A549 (cell line): ENCODE data around the gene FOSL1. TPM values are rescaled to one million over a fixed set of nuclear protein-coding genes. Genes with fewer than 3 reads are reported as not detected.

Source experiments
- ATAC-seq, 2 experiments: fragments of 200-7000 bp in 1 of 2; fragments of >200 bp in 1 of 2; cut with Nextera tagmentation in 1 of 2; cut with Tn5 transposase in 1 of 2; 3 replicates each; pipeline versions ENCODE4 v1.8.0 to v1.9.1; 2018 to 2020; ENCODE audit warnings: mild to moderate bottlenecking in 1 of 2, moderate library complexity in 1 of 2
- CTCF ChIA-PET: fragments of 300-600 bp; sonication (Branson Sonifier 250); formaldehyde crosslinking; extraction: SDS; loops from one replicate; lab custom pipeline; 2021; ENCODE audit warnings: antibody characterized with exemption, inconsistent platforms; lab: Yijun Ruan, JAX
- POLR2A ChIA-PET: fragments of 350-600 bp; formaldehyde crosslinking; extraction: SDS; loops from one replicate; lab custom pipeline; 2021; ENCODE audit warnings: antibody characterized with exemption, inconsistent platforms; lab: Yijun Ruan, JAX
- DNase-seq, 2 experiments: peaks; one replicate each; pipeline versions ENCODE4 v3.0.0 to v3.0.0-alpha.2; 2011 to 2016; ENCODE audit warnings: low read depth in 1 of 2, low spot score in 1 of 2
- FAIRE-seq: peaks from 2 replicates; lab custom pipeline; 2011; peaks lifted over from hg19 to GRCh38; lab: Jason Lieb, UNC
- H3K27ac ChIP-seq, 2 experiments: fragments of >200 bp; sonication (Bioruptor Twin); formaldehyde crosslinking; 3 replicates each; pipeline ENCODE4 v1.5.1; 2016 to 2017
- H3K4me1 ChIP-seq: fragments of >200 bp; sonication (Bioruptor Twin); formaldehyde crosslinking; 3 replicates; pipeline ENCODE4 v1.6.1; 2016
- H3K4me2 ChIP-seq: fragments of >200 bp; sonication (Bioruptor Twin); formaldehyde crosslinking; 3 replicates; pipeline ENCODE4 v1.6.1; 2016
- H3K4me3 ChIP-seq: fragments of >200 bp; sonication (Bioruptor Twin); formaldehyde crosslinking; 3 replicates; pipeline ENCODE4 v1.5.1; 2016
- H3K9me3 ChIP-seq: fragments of >200 bp; sonication (Bioruptor Twin); formaldehyde crosslinking; 3 replicates; pipeline ENCODE4 v1.6.1; 2016
- BHLHE40 ChIP-seq: IDR thresholded peaks from 2 replicates; pipeline ENCODE4 v1.6.1; 2012; ENCODE audit warnings: low read depth, low read length, inconsistent platforms
- GATA3 ChIP-seq: IDR thresholded peaks from 2 replicates; pipeline ENCODE4 v1.6.1; 2012; ENCODE audit warnings: borderline replicate concordance
- JUN ChIP-seq, 2 experiments: fragments of >200 bp; sonication (Bioruptor Twin); formaldehyde crosslinking; IDR thresholded peaks; 2 replicates in 1 of 2; 3 replicates in 1 of 2; pipeline ENCODE4 v1.6.1; 2016 to 2017
- KDM5A ChIP-seq: fragments of 200-600 bp; sonication (generic); IDR thresholded peaks from 2 replicates; pipeline ENCODE4 v1.6.1; 2016; ENCODE audit warnings: antibody characterized with exemption, mild to moderate bottlenecking
- MAFK ChIP-seq: fragments of 450-650 bp; IDR thresholded peaks from 2 replicates; pipeline ENCODE4 v1.6.1; 2014; ENCODE audit not compliant: partially characterized antibody
- POLR2AphosphoS2 ChIP-seq: conservative IDR thresholded peaks from 2 replicates; pipeline ENCODE4 v1.6.1; 2012; ENCODE audit warnings: low read length, improper control_type of control experiment, inconsistent platforms
- RAD21 ChIP-seq, 2 experiments: fragments of >200 bp in 1 of 2; sonication (Bioruptor Twin) in 1 of 2; formaldehyde crosslinking in 1 of 2; IDR thresholded peaks in 1 of 2; conservative IDR thresholded peaks in 1 of 2; 2 replicates in 1 of 2; 3 replicates in 1 of 2; pipeline ENCODE4 v1.6.1; 2012 to 2018; ENCODE audit warnings: inconsistent platforms in 1 of 2
- RCOR1 ChIP-seq: fragments of 150-350 bp; IDR thresholded peaks from 2 replicates; pipeline ENCODE4 v1.6.1; 2014; ENCODE audit warnings: antibody characterized with exemption, low read length, low read depth
- RNF2 ChIP-seq: fragments of 200-600 bp; sonication (generic); IDR thresholded peaks from 2 replicates; pipeline ENCODE4 v1.6.1; 2016; ENCODE audit warnings: low read depth, mild to moderate bottlenecking, antibody characterized with exemption, moderate library complexity, borderline replicate concordance
- SREBF2 ChIP-seq: fragments of 450-650 bp; IDR thresholded peaks from 2 replicates; pipeline ENCODE4 v1.6.1; 2014; ENCODE audit warnings: mild to moderate bottlenecking, moderate library complexity
- whole genome bisulfite sequencing: methylation state at CpG from one replicate; pipeline ENCODE4 v1.1.6; 2017; ENCODE audit errors: missing lambda C conversion rate; 5-methylcytosine and 5-hydroxymethylcytosine counted together
- polyA plus RNA-seq, 4 experiments: library from polyadenylated mRNA; depleted of rRNA in 3 of 4; stranded (reverse); fragments of >200 nt; fragmentation: RNase III in 1 of 4; extraction: RNeasy Plus Mini Kit Qiagen cat#74134 plus additional on column Dnase treatment in 1 of 4; gene quantifications; 2 replicates in 3 of 4; 3 replicates in 1 of 4; pipeline ENCODE4 v1.2.3, GENCODE V29; 2011 to 2017
- TF ChIP-seq, protein P1 (sequence below): fragments of >200 bp; sonication (Bioruptor Twin); formaldehyde crosslinking; IDR thresholded peaks from 3 replicates; pipeline ENCODE4 v1.6.1; 2016
- TF ChIP-seq, protein P2 (sequence below): IDR thresholded peaks from 2 replicates; pipeline ENCODE4 v1.6.1; 2012
- TF ChIP-seq, protein P3 (sequence below): fragments of 150-350 bp; IDR thresholded peaks from 2 replicates; pipeline ENCODE4 v1.6.1; 2014; ENCODE audit warnings: low read depth, mild to moderate bottlenecking, low read length
- TF ChIP-seq, protein P4 (sequence below): fragments of 250-450 bp; sonication (Bioruptor Pico); IDR thresholded peaks from 2 replicates; pipeline ENCODE4 v1.5.0; 2021; ENCODE audit warnings: mild to moderate bottlenecking, moderate library complexity, borderline replicate concordance

FOSL1 gene
- polyA plus RNA-seq, 2 of the 4 experiments (the other 2 are of a cell fraction) = 6.7 to 24.1 TPM

DNA sequence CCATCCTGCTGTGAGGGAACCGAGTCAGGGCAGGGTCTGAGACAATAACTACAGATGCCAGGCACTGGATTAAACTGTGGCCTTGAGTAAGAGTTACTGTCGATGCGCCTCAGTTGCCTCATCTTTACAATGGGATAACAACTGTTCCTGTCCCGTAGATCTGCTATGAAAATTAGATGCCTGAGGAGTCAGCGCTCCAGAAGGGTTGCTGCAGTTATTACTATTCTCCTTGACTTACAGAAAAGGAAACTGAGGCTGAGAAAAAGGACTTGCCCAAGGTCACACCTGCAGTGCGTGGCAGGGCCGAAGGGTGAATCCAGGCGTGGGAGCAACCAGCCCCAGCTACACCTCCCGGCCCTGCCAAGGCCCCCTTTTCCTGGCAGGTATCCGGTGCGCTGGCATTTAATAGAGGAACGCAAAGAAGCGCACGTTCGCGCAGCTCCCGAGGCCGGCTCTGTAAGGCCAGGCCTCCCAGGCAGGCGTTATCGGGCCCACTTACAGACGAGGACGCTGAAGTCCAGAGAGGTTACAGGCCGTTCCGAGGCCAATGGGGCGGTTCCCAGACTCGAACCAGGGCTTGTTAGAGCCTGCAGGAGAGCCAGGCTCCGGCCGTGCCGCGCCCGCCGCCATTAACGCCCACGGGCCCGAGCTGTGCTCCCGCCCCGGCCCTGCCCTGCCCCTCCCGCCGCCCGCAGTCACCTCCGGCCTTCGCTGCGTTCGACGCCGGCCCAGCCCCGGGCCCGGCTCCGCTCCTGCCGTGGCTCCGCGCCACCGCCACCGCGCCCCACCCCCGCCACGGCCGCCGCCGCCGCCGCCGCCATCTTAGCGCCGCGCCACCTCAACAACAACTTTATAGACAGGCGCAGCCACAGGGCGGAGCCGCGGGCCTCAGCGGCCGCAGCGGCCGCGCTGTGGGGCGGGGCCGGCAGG is 18.3 kb upstream of the FOSL1 start, which contains the start of gene C11orf68 (continued):
- TF ChIP-seq RNF2 (no peak), JUN (IDR thresholded peaks at IDR 0.05) (peak in 1 of 2 experiments; percentile 87; a peak in 4 of 5 replicates), SREBF2 (no peak), KDM5A (no peak), GATA3 (no peak), RAD21 (conservative IDR thresholded peaks at IDR 0.05 in 1 of 2, IDR thresholded peaks at IDR 0.05 in 1 of 2) (no peak)
- TF ChIP-seq, protein P1, sequence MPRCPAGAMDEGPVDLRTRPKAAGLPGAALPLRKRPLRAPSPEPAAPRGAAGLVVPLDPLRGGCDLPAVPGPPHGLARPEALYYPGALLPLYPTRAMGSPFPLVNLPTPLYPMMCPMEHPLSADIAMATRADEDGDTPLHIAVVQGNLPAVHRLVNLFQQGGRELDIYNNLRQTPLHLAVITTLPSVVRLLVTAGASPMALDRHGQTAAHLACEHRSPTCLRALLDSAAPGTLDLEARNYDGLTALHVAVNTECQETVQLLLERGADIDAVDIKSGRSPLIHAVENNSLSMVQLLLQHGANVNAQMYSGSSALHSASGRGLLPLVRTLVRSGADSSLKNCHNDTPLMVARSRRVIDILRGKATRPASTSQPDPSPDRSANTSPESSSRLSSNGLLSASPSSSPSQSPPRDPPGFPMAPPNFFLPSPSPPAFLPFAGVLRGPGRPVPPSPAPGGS = peak; percentile 84

DNA sequence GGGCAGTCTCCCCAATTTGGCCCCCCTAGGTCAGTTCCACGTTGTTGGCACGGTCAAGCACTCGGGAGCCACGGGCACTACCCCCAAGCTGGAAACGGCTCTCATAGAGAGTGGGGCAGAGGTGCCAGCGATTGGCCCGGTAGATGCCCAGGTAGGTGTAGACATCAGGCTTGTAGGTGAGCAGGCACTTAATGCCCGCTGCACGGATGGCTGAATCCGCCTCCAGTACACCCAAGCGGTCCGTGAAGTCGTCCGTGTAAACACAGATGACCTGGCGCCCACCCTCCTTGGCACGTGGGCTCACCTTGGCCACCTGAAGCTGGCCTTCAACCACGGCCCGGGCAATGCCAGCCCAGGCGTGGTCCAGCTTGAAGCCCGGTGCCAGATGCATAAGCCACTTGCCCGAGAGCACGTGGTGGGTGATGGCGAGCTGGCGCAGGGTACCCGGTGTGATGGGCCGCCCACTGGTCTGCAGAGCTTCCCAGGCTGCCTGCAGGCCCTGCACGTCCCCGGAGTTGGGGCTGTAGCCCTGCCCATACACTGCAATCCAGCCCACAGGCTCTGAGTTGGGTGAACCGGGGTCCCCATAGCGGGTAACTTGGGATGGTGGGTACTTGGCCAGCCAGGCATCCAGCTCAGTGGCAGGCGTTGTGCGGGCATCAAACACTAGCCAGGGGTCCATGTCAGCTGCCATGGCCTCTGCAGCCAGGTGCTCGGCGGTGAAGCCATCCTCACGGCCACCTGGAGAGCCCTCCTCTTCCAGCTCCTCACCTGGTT is 17.4 kb upstream of the FOSL1 start:
- DNase-seq (no peak), ATAC-seq (no peak), FAIRE-seq (no peak)
- TF ChIP-seq, protein P2, sequence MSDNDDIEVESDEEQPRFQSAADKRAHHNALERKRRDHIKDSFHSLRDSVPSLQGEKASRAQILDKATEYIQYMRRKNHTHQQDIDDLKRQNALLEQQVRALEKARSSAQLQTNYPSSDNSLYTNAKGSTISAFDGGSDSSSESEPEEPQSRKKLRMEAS = no peak; the same call in 1 of the 2 replicates
- TF ChIP-seq BHLHE40 (no peak), RCOR1 (no peak), MAFK (no peak)
- TF ChIP-seq, protein P3, sequence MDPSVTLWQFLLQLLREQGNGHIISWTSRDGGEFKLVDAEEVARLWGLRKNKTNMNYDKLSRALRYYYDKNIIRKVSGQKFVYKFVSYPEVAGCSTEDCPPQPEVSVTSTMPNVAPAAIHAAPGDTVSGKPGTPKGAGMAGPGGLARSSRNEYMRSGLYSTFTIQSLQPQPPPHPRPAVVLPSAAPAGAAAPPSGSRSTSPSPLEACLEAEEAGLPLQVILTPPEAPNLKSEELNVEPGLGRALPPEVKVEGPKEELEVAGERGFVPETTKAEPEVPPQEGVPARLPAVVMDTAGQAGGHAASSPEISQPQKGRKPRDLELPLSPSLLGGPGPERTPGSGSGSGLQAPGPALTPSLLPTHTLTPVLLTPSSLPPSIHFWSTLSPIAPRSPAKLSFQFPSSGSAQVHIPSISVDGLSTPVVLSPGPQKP = no peak
- WGBS = 93% methylated on average over 31 of the region's 35 CpGs
- peak overlapping the region; percentile 95 to 100 for H3K27ac ChIP-seq
- ChIA-PET POLR2A (interaction anchor here (0.6 to 1.9 kb wide), 6 partner anchors 15 to 29 kb away, joined by 3 to 8 read pairs (median 6); partner anchors contain the start of genes CCDC85B and FIBP), CTCF (interaction anchor here (1.2 to 31.6 kb wide), 2 partner anchors 24 to 47 kb away, joined by 3 to 618 read pairs; partner anchors contain the start of genes CCDC85B, FIBP and FOSL1)
- H3K4me1 ChIP-seq = peaks cover 60% of the 10 kb centered on the region
- H3K4me3 ChIP-seq = peak overlapping the region; percentile 97
- no peaks in the 10 kb centered on the region for H3K9me3 ChIP-seq
- peak overlapping the region; percentile 98 for H3K4me2 ChIP-seq

DNA sequence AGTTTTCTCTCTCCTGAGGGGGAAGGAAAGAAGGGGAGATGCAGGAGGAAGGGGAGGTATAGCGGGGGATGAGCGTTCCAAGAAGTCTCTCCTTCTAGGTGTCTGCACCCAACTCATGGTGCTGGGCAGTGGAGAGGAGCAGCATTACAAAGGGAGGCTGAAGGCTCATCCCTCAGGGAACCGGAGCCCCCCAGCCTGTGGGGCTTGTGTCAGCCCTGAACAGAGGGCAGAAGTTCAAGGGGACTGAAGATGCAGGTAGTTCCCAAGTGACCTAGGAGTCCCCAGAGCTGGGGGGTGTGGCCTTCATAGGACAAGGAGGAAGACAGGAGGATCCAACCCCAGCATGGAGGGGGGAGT is 16.9 kb upstream of the FOSL1 start:
- TF ChIP-seq, protein P4, sequence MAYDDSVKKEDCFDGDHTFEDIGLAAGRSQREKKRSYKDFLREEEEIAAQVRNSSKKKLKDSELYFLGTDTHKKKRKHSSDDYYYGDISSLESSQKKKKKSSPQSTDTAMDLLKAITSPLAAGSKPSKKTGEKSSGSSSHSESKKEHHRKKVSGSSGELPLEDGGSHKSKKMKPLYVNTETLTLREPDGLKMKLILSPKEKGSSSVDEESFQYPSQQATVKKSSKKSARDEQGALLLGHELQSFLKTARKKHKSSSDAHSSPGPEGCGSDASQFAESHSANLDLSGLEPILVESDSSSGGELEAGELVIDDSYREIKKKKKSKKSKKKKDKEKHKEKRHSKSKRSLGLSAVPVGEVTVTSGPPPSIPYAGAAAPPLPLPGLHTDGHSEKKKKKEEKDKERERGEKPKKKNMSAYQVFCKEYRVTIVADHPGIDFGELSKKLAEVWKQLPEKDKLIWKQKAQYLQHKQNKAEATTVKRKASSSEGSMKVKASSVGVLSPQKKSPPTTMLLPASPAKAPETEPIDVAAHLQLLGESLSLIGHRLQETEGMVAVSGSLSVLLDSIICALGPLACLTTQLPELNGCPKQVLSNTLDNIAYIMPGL (CRISPR knock-in tag) = no peak
- 0 out of 2 replicates have a peak, but pooled peaks have one; percentile 1 for TF ChIP-seq POLR2AphosphoS2
- Histone ChIP-seq H3K27ac (peak overlapping the region; percentile 93 to 100), H3K9me3 (no peaks in the 10 kb centered on the region), H3K4me2 (peak overlapping the region; percentile 98), H3K4me1 (peaks cover 65% of the 10 kb centered on the region), H3K4me3 (no peak overlapping the region)
- no peak for FAIRE-seq
- POLR2A ChIA-PET = interaction anchor here (0.6 to 1.9 kb wide), 2 partner anchors 28 to 29 kb away, joined by 8 to 10 read pairs; partner anchors contain the start of gene FIBP
- DNase-seq = no peak
- CTCF ChIA-PET = interaction anchor here (31.6 kb wide), 1 partner anchor 23 kb away, joined by 618 read pairs; the partner anchor contains the start of genes CCDC85B, FIBP and FOSL1
- no peak for ATAC-seq
- WGBS = 77% methylated on average over 3 of the region's 3 CpGs
